AG09319 (cell line): ENCODE measurements around the gene CDKAL1.
"Not testable (repeated sequence)": the region's sequence is repeated elsewhere in the genome, so short reads cannot be mapped to it uniquely, and the experiment has no call there.

Experiments
- DNase-seq: peaks from one replicate; pipeline ENCODE4 v3.0.0-alpha.2; 2010; ENCODE audit warnings: low read depth; ENCODE audit errors: extremely low read depth
- CTCF ChIP-seq: IDR thresholded peaks from 2 replicates; pipeline ENCODE4 v1.5.1; 2011; ENCODE audit warnings: low read depth, mild to moderate bottlenecking, inconsistent platforms, low read length, moderate library complexity

Gene CDKAL1

GRCh38 chr6:21241231-21242130, 707.2 kb downstream of the CDKAL1 start:
- TF ChIP-seq CTCF: no peak
- DNase-seq: no peak

- no peak for TF ChIP-seq CTCF
- DNase-seq: no peak
Observed at GRCh38 chr6:21244897-21245470, 710.7 kb downstream of the CDKAL1 start.

GRCh38 chr6:21245488-21245887, 711.2 kb downstream of the CDKAL1 start:
- no peak for DNase-seq
- no peak for TF ChIP-seq CTCF

GRCh38 chr6:21246075-21246474, 711.8 kb downstream of the CDKAL1 start:
- TF ChIP-seq CTCF: no peak
- no peak for DNase-seq

- not testable (repeated sequence) for DNase-seq
Observed at GRCh38 chr6:21254460-21254859, 720.2 kb downstream of the CDKAL1 start.

- TF ChIP-seq CTCF: no peak
- DNase-seq: no peak
Observed at GRCh38 chr6:21256197-21256596, 721.9 kb downstream of the CDKAL1 start.

GRCh38 chr6:21257125-21257524, 722.9 kb downstream of the CDKAL1 start:
- no peak for TF ChIP-seq CTCF
- DNase-seq: no peak
